ENCODE measurements around the gene PLXNB2. TPM values are rescaled to one million over a fixed set of nuclear protein-coding genes. Genes with fewer than 3 reads are reported as not detected.

PLXNB2 gene
- total RNA-seq, 1 donor from 2014 or later = 8.9 TPM

GRCh38 chr22:50305393-50305922 lies 2.0 kb downstream of the PLXNB2 start:
- Mint-ChIP-seq H3K4me3 (no peak overlapping the region), H3K27ac (no peak overlapping the region), H3K36me3 (ENCODE audit: low read depth) (no peaks in the 10 kb centered on the region), H3K27me3 (ENCODE audit: insufficient read depth) (peaks cover 10% of the 10 kb centered on the region), H3K4me1 (ENCODE audit: low read depth) (peaks cover 6% of the 10 kb centered on the region), H3K9me3 (no peaks in the 10 kb centered on the region)
- intact Hi-C loops (cut with micrococcal nuclease) = no loop called here
- no peak for DNase-seq (ENCODE audit: low spot score)

GRCh38 chr22:50304528-50305392 lies 2.7 kb downstream of the PLXNB2 start:
- DNase-seq (ENCODE audit: low spot score) = no peak
- intact Hi-C loops (cut with micrococcal nuclease) = no loop called here

GRCh38 chr22:50303848-50304527 lies 3.5 kb downstream of the PLXNB2 start:
- H3K27ac Mint-ChIP-seq = peak overlapping the region; percentile 40
- H3K4me1 Mint-ChIP-seq (ENCODE audit: low read depth) = peaks cover 6% of the 10 kb centered on the region
- DNase-seq (ENCODE audit: low spot score) = no peak
- H3K27me3 Mint-ChIP-seq (ENCODE audit: insufficient read depth) = peaks cover 5% of the 10 kb centered on the region
- intact Hi-C loops (cut with micrococcal nuclease) = no loop called here
- H3K4me3 Mint-ChIP-seq = peak overlapping the region; percentile 66
- no peaks in the 10 kb centered on the region for H3K9me3 Mint-ChIP-seq
- no peaks in the 10 kb centered on the region for H3K36me3 Mint-ChIP-seq (ENCODE audit: low read depth)

More at GRCh38 chr22:50304528-50305392, 2.7 kb downstream of the PLXNB2 start:
- Mint-ChIP-seq H3K36me3 (ENCODE audit: low read depth) (no peaks in the 10 kb centered on the region), H3K27me3 (ENCODE audit: insufficient read depth) (peaks cover 8% of the 10 kb centered on the region), H3K4me3 (peak overlapping the region; percentile 66), H3K9me3 (no peaks in the 10 kb centered on the region), H3K4me1 (ENCODE audit: low read depth) (peaks cover 6% of the 10 kb centered on the region), H3K27ac (peak overlapping the region; percentile 40)

GRCh38 chr22:50303515-50303847 lies 4.0 kb downstream of the PLXNB2 start:
- peaks cover 6% of the 10 kb centered on the region for H3K4me1 Mint-ChIP-seq (ENCODE audit: low read depth)
- intact Hi-C loops (cut with micrococcal nuclease) = no loop called here
- no peak overlapping the region for H3K4me3 Mint-ChIP-seq
- no peaks in the 10 kb centered on the region for H3K9me3 Mint-ChIP-seq
- DNase-seq (ENCODE audit: low spot score) = no peak
- no peak overlapping the region for H3K27ac Mint-ChIP-seq
- peaks cover 5% of the 10 kb centered on the region for H3K27me3 Mint-ChIP-seq (ENCODE audit: insufficient read depth)
- no peaks in the 10 kb centered on the region for H3K36me3 Mint-ChIP-seq (ENCODE audit: low read depth)

GRCh38 chr22:50302564-50302963 lies 4.9 kb downstream of the PLXNB2 start:
- Mint-ChIP-seq H3K4me3 (no peak overlapping the region), H3K4me1 (ENCODE audit: low read depth) (peaks cover 6% of the 10 kb centered on the region), H3K9me3 (no peaks in the 10 kb centered on the region), H3K27me3 (ENCODE audit: insufficient read depth) (peaks cover 9% of the 10 kb centered on the region), H3K27ac (no peak overlapping the region), H3K36me3 (ENCODE audit: low read depth) (no peaks in the 10 kb centered on the region)
- intact Hi-C loops (cut with micrococcal nuclease) = no loop called here
- no peak for DNase-seq (ENCODE audit: low spot score)

GRCh38 chr22:50302041-50302541 lies 5.4 kb downstream of the PLXNB2 start:
- H3K9me3 Mint-ChIP-seq = no peaks in the 10 kb centered on the region
- no peak overlapping the region for H3K27ac Mint-ChIP-seq
- peaks cover 6% of the 10 kb centered on the region for H3K4me1 Mint-ChIP-seq (ENCODE audit: low read depth)
- intact Hi-C loops (cut with micrococcal nuclease) = no loop called here
- peaks cover 9% of the 10 kb centered on the region for H3K27me3 Mint-ChIP-seq (ENCODE audit: insufficient read depth)
- DNase-seq (ENCODE audit: low spot score) = no peak
- H3K36me3 Mint-ChIP-seq (ENCODE audit: low read depth) = no peaks in the 10 kb centered on the region
- no peak overlapping the region for H3K4me3 Mint-ChIP-seq

- Mint-ChIP-seq H3K27me3 (ENCODE audit: insufficient read depth) (peaks cover 9% of the 10 kb centered on the region), H3K9me3 (no peaks in the 10 kb centered on the region), H3K4me1 (ENCODE audit: low read depth) (peaks cover 6% of the 10 kb centered on the region), H3K4me3 (no peak overlapping the region), H3K36me3 (ENCODE audit: low read depth) (no peaks in the 10 kb centered on the region), H3K27ac (no peak overlapping the region)
- no peak for DNase-seq (ENCODE audit: low spot score)
- intact Hi-C loops (cut with micrococcal nuclease) = no loop called here
These were observed 5.9 kb downstream of the PLXNB2 start for GRCh38 chr22:50301581-50301991.

GRCh38 chr22:50300620-50301257 lies 6.7 kb downstream of the PLXNB2 start:
- Mint-ChIP-seq H3K4me3 (no peak overlapping the region), H3K4me1 (ENCODE audit: low read depth) (no peaks in the 10 kb centered on the region), H3K9me3 (no peaks in the 10 kb centered on the region), H3K36me3 (ENCODE audit: low read depth) (no peaks in the 10 kb centered on the region), H3K27ac (no peak overlapping the region), H3K27me3 (ENCODE audit: insufficient read depth) (peaks cover 9% of the 10 kb centered on the region)
- DNase-seq (ENCODE audit: low spot score) = no peak
- intact Hi-C loops (cut with micrococcal nuclease) = no loop called here

GRCh38 chr22:50299785-50300619 lies 7.4 kb downstream of the PLXNB2 start:
- no peaks in the 10 kb centered on the region for H3K9me3 Mint-ChIP-seq
- no peaks in the 10 kb centered on the region for H3K36me3 Mint-ChIP-seq (ENCODE audit: low read depth)
- intact Hi-C loops (cut with micrococcal nuclease) = no loop called here
- peaks cover 6% of the 10 kb centered on the region for H3K27me3 Mint-ChIP-seq (ENCODE audit: insufficient read depth)
- DNase-seq (ENCODE audit: low spot score) = no peak
- no peak overlapping the region for H3K4me3 Mint-ChIP-seq
- H3K27ac Mint-ChIP-seq = no peak overlapping the region
- no peaks in the 10 kb centered on the region for H3K4me1 Mint-ChIP-seq (ENCODE audit: low read depth)

GRCh38 chr22:50298937-50299784 lies 8.3 kb downstream of the PLXNB2 start:
- no peak overlapping the region for H3K4me3 Mint-ChIP-seq

GRCh38 chr22:50298266-50298637 lies 9.2 kb downstream of the PLXNB2 start:
- Mint-ChIP-seq H3K27ac (no peak overlapping the region), H3K36me3 (ENCODE audit: low read depth) (no peaks in the 10 kb centered on the region), H3K9me3 (no peaks in the 10 kb centered on the region), H3K4me1 (ENCODE audit: low read depth) (no peaks in the 10 kb centered on the region), H3K4me3 (no peak overlapping the region), H3K27me3 (ENCODE audit: insufficient read depth) (peaks cover 8% of the 10 kb centered on the region)
- intact Hi-C loops (cut with micrococcal nuclease) = no loop called here
- DNase-seq (ENCODE audit: low spot score) = no peak

More at GRCh38 chr22:50298937-50299784, 8.3 kb downstream of the PLXNB2 start:
- Mint-ChIP-seq H3K9me3 (no peaks in the 10 kb centered on the region), H3K4me1 (ENCODE audit: low read depth) (no peaks in the 10 kb centered on the region), H3K36me3 (ENCODE audit: low read depth) (no peaks in the 10 kb centered on the region), H3K27me3 (ENCODE audit: insufficient read depth) (peaks cover 8% of the 10 kb centered on the region), H3K27ac (no peak overlapping the region)
- no peak for DNase-seq (ENCODE audit: low spot score)
- intact Hi-C loops (cut with micrococcal nuclease) = no loop called here

Data from activated T-helper 1 cell treated with anti-CD3 and anti-CD28 coated beads, Interleukin-12 subunit alpha, Interleukin-12 subunit beta, Interleukin-2, Interleukin-4 antibody, amounts not matched to agents 30 ng/mL and 10 ng/mL and 1 ng/mL, durations not matched to agents 14 hours and 24 hours and 36 hours (primary cell).